Mucosa of descending colon (tissue), 3 donors: ENCODE results near the gene KIRREL3. TPM values are rescaled to one million over a fixed set of nuclear protein-coding genes. Genes with fewer than 3 reads are reported as not detected.

Experiments used
- ATAC-seq: fragments of 200-7000 bp; cut with Tn5 transposase; one replicate; pipeline ENCODE4 v1.9.1; 2020; ENCODE audit warnings: mild to moderate bottlenecking, moderate library complexity
- DNase-seq, 3 donors: peaks; one replicate each; pipeline ENCODE4 v3.0.0-alpha.2; 2020
- H3K36me3 ChIP-seq: fragments of 200-600 bp; one replicate; pipeline ENCODE4 v1.8.0; 2021; ENCODE audit warnings: low read depth, mild to moderate bottlenecking
- H3K4me1 ChIP-seq: fragments of 200-600 bp; one replicate; pipeline ENCODE4 v1.8.0; 2021; ENCODE audit warnings: low read depth, mild to moderate bottlenecking
- H3K4me3 ChIP-seq: fragments of 200-600 bp; one replicate; pipeline ENCODE4 v1.8.0; 2021; ENCODE audit warnings: mild to moderate bottlenecking
- H3K9me3 ChIP-seq: fragments of 200-600 bp; one replicate; pipeline ENCODE4 v1.8.0; 2021; ENCODE audit warnings: mild to moderate bottlenecking
- intact Hi-C, 2 donors: fragments of 100-400 bp; cut with DNase I in 1 of 2; cut with micrococcal nuclease in 1 of 2; formaldehyde crosslinking; loops; one replicate each; pipeline versions ENCODE4 v1.11.0 to v1.11.1; 2022; cut with DNase I, micrococcal nuclease
- total RNA-seq, 3 donors: library from RNA; stranded (reverse); fragmentation: NEBNext Ultra II Directional in 2 of 3; extraction: Animal tissue kit (Norgen Biotek cat#: 25700) in 2 of 3; gene quantifications; one replicate each; pipeline versions ENCODE4 v1.2.1 to v1.2.4, GENCODE V29; 2021 to 2023
- TF ChIP-seq, protein P1 (sequence below): fragments of 200-600 bp; IDR thresholded peaks from one replicate; pipeline ENCODE4 v1.8.0; 2022; ENCODE audit warnings: antibody characterized with exemption, mild to moderate bottlenecking
- donor health status: DM: no; HTN: no; CAD: no; lungs with moderate emphysema.
- donor health status: DM: no; HTN: no; CAD: no.
- donor health status: DM: no; HTN: yes; CAD: no.

The KIRREL3 gene
- total RNA-seq, 3 donors from 2014 or later, result 0.23 to 2.4 (median 0.70) TPM

DNA sequence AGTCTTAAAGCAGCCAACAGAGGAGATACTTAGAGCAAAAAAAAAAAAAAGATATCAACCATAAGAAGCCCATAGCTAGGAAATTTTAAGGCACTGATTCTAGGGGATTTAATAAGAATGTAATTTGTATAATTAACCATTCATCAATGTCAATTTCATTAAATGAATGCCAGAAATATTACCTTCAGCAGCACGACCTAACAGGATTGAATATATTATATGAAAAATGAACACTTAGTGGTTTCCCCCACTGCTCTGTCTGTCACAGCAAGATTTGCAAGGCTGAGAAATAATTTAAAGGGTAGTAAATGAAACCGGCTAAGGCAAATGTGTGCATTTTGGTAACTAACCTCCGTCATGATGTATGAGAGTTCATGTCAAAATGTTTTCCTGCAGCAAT lies 319.9 kb downstream of the KIRREL3 start:
- no peaks in the 10 kb centered on the region for H3K36me3 ChIP-seq
- DNase-seq, result no peak
- no peaks in the 10 kb centered on the region for H3K4me1 ChIP-seq
- ATAC-seq, result no peak
- no peaks in the 10 kb centered on the region for H3K9me3 ChIP-seq
- intact Hi-C loops, result no loop called here
- no peak overlapping the region for H3K4me3 ChIP-seq
- TF ChIP-seq, protein P1, sequence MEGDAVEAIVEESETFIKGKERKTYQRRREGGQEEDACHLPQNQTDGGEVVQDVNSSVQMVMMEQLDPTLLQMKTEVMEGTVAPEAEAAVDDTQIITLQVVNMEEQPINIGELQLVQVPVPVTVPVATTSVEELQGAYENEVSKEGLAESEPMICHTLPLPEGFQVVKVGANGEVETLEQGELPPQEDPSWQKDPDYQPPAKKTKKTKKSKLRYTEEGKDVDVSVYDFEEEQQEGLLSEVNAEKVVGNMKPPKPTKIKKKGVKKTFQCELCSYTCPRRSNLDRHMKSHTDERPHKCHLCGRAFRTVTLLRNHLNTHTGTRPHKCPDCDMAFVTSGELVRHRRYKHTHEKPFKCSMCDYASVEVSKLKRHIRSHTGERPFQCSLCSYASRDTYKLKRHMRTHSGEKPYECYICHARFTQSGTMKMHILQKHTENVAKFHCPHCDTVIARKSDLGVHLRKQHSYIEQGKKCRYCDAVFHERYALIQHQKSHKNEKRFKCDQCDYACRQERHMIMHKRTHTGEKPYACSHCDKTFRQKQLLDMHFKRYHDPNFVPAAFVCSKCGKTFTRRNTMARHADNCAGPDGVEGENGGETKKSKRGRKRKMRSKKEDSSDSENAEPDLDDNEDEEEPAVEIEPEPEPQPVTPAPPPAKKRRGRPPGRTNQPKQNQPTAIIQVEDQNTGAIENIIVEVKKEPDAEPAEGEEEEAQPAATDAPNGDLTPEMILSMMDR, result no peak

DNA sequence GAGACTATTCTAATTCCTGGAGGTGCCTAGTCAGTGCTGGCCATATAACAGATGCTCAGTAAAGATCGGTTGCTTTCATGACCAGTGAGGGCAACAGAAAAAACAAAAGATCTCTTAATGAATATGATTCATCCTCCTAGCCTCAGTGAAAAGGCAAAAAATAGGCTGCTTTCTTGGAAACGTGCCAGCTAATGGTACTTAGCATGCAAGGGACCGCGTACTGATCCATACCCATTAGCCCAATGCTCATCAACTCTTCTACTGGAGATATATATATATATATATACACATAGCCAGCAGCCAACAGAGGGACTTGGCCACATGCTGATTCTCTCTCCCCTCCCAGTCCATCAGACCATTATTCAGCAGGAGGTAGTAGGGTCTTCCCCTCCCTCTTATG lies 320.4 kb downstream of the KIRREL3 start:
- DNase-seq (no peak), ATAC-seq (no peak)
- no peaks in the 10 kb centered on the region for H3K9me3 ChIP-seq
- no peak overlapping the region for H3K4me3 ChIP-seq
- H3K36me3 ChIP-seq, result no peaks in the 10 kb centered on the region
- intact Hi-C loops, result no loop called here
- TF ChIP-seq, protein P1, result no peak
- no peaks in the 10 kb centered on the region for H3K4me1 ChIP-seq

- no peak overlapping the region for H3K4me3 ChIP-seq
- TF ChIP-seq, protein P1, result no peak
- H3K36me3 ChIP-seq, result no peaks in the 10 kb centered on the region
- ATAC-seq (no peak), DNase-seq (no peak)
- intact Hi-C loops, result no loop called here
- H3K9me3 ChIP-seq, result no peaks in the 10 kb centered on the region
- no peaks in the 10 kb centered on the region for H3K4me1 ChIP-seq
These were observed 321.5 kb downstream of the KIRREL3 start for GRCh38 chr11:126679033-126679432.

GRCh38 chr11:126676536-126676935 lies 324.0 kb downstream of the KIRREL3 start:
- H3K4me3 ChIP-seq, result no peak overlapping the region
- no peaks in the 10 kb centered on the region for H3K36me3 ChIP-seq
- DNase-seq (no peak), ATAC-seq (no peak)
- no peaks in the 10 kb centered on the region for H3K9me3 ChIP-seq
- intact Hi-C loops, result no loop called here
- H3K4me1 ChIP-seq, result no peaks in the 10 kb centered on the region
- TF ChIP-seq, protein P1, result no peak

- H3K9me3 ChIP-seq, result no peaks in the 10 kb centered on the region
- H3K4me1 ChIP-seq, result no peaks in the 10 kb centered on the region
- TF ChIP-seq, protein P1, result no peak
- H3K4me3 ChIP-seq, result no peak overlapping the region
- H3K36me3 ChIP-seq, result no peaks in the 10 kb centered on the region
- DNase-seq (no peak), ATAC-seq (no peak)
- intact Hi-C loops, result no loop called here
These were observed 327.3 kb downstream of the KIRREL3 start for GRCh38 chr11:126673319-126673718.

DNA sequence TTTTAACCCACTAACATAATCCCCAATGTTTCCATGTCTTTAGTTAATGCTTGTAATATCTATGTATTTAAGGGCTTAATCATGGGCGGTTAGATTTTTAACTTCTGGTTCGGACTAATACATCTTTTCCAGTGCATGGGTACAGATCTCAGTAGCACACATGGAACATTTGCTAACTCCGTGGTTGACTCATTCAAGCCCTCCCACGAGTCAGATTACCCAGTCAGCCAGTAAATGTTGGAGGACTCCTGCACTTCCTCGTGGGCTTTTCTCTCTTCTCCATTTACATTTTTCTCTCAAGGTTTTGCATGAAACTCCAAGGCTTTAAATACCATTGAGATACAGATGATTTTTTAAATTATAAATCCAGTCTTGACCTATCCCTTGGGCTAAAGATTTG lies 331.2 kb downstream of the KIRREL3 start:
- no peak for ATAC-seq
- TF ChIP-seq, protein P1, result no peak
- intact Hi-C loops, result no loop called here
- no peaks in the 10 kb centered on the region for H3K4me1 ChIP-seq
- no peaks in the 10 kb centered on the region for H3K36me3 ChIP-seq
- no peak for DNase-seq
- no peak overlapping the region for H3K4me3 ChIP-seq
- H3K9me3 ChIP-seq, result no peaks in the 10 kb centered on the region
